IMR-90 (cell line): ENCODE results near the gene SLC16A1. TPM values are rescaled to one million over a fixed set of nuclear protein-coding genes. Genes with fewer than 3 reads are reported as not detected.

ENCODE experiments used
- ATAC-seq: fragments of 200-7000 bp; cut with Tn5 transposase; 2 replicates; pipeline ENCODE4 v1.9.1; 2020; ENCODE audit warnings: low read depth, mild to moderate bottlenecking, moderate library complexity
- BruUV-seq: library from RNA; stranded (reverse); fragments of 400-500 nt; replicated peaks from 2 replicates; lab custom pipeline; 2021; lab: Mats Ljungman, UMichigan
- CTCF ChIA-PET: fragments of 300-600 bp; formaldehyde crosslinking; extraction: SDS; loops from one replicate; lab custom pipeline; 2021; ENCODE audit warnings: antibody characterized with exemption; lab: Yijun Ruan, JAX
- POLR2A ChIA-PET: fragments of 300-600 bp; sonication (Branson Sonifier 250); formaldehyde crosslinking; loops from one replicate; lab custom pipeline; 2022; ENCODE audit warnings: antibody characterized with exemption; ENCODE audit not compliant: unreplicated experiment; lab: Charles Lee
- DNase-seq: peaks from one replicate; pipeline ENCODE4 v3.0.0; 2013
- H2AFZ ChIP-seq: replicated peaks from 2 replicates; pipeline ENCODE3; 2013; ENCODE audit warnings: low read length, mild to moderate bottlenecking; ENCODE audit not compliant: poor library complexity
- H2AK5ac ChIP-seq: 2 replicates; pipeline ENCODE4 v1.6.1; 2013; ENCODE audit warnings: low read depth, low read length, inconsistent platforms
- H2AK9ac ChIP-seq: replicated peaks from 2 replicates; pipeline ENCODE3; 2013; ENCODE audit warnings: mild to moderate bottlenecking, low read depth, low read length, moderate library complexity; ENCODE audit not compliant: poor library complexity
- H2BK120ac ChIP-seq: 2 replicates; pipeline ENCODE4 v1.6.1; 2013; ENCODE audit warnings: low read depth, low read length, inconsistent platforms
- H2BK15ac ChIP-seq: 3 replicates; pipeline ENCODE4 v1.6.1; 2013; ENCODE audit warnings: low read depth, low read length, inconsistent platforms
- H2BK20ac ChIP-seq: 2 replicates; pipeline ENCODE4 v1.6.1; 2013; ENCODE audit warnings: low read depth, mild to moderate bottlenecking, inconsistent platforms, low read length, moderate library complexity
- H2BK5ac ChIP-seq: 2 replicates; pipeline ENCODE4 v1.6.1; 2013; ENCODE audit warnings: mild to moderate bottlenecking, low read depth, low read length, inconsistent platforms; ENCODE audit not compliant: poor library complexity, severe bottlenecking
- H3K14ac ChIP-seq: replicated peaks from 2 replicates; pipeline ENCODE4 v1.6.1; 2013; ENCODE audit warnings: low read depth, low read length, inconsistent platforms
- H3K18ac ChIP-seq: 2 replicates; pipeline ENCODE4 v1.6.1; 2013; ENCODE audit warnings: low read depth, low read length, control low read depth
- H3K23ac ChIP-seq: 2 replicates; pipeline ENCODE4 v1.6.1; 2013; ENCODE audit warnings: low read depth, low read length, inconsistent platforms
- H3K27ac ChIP-seq: 2 replicates; pipeline ENCODE4 v1.5.1; 2013; ENCODE audit warnings: mild to moderate bottlenecking, control low read depth, low read length; ENCODE audit not compliant: insufficient read depth
- H3K27me3 ChIP-seq: 2 replicates; pipeline ENCODE4 v1.6.1; 2013; ENCODE audit warnings: low read length; ENCODE audit not compliant: control insufficient read depth, insufficient read depth
- H3K36me3 ChIP-seq: 2 replicates; pipeline ENCODE4 v1.6.1; 2013; ENCODE audit warnings: low read length, mixed read lengths; ENCODE audit not compliant: control insufficient read depth, insufficient read depth
- H3K4ac ChIP-seq: 2 replicates; pipeline ENCODE4 v1.6.1; 2013; ENCODE audit warnings: low read depth, low read length, inconsistent platforms
- H3K4me1 ChIP-seq: 2 replicates; pipeline ENCODE4 v1.6.1; 2013; ENCODE audit warnings: low read length, mixed read lengths; ENCODE audit not compliant: control insufficient read depth, insufficient read depth
- H3K4me2 ChIP-seq: 2 replicates; pipeline ENCODE4 v1.6.1; 2013; ENCODE audit warnings: low read depth, mild to moderate bottlenecking, control low read depth, low read length, moderate library complexity
- H3K4me3 ChIP-seq: 2 replicates; pipeline ENCODE4 v1.5.1; 2013; ENCODE audit warnings: low read depth, mild to moderate bottlenecking, control low read depth, low read length, moderate library complexity; ENCODE audit not compliant: insufficient read depth
- H3K56ac ChIP-seq: 2 replicates; pipeline ENCODE4 v1.6.1; 2013; ENCODE audit warnings: low read length, inconsistent platforms; ENCODE audit not compliant: insufficient read depth; ENCODE audit errors: extremely low read depth
- H3K79me1 ChIP-seq, 2 experiments: 2 replicates each; pipeline ENCODE4 v1.6.1; 2013; ENCODE audit warnings: low read length in 2 of 2, inconsistent platforms in 1 of 2, low read depth in 1 of 2
- H3K9ac ChIP-seq: 2 replicates; pipeline ENCODE4 v1.6.1; 2013; ENCODE audit warnings: low read depth, low read length, control low read depth
- H3K9me1 ChIP-seq: 2 replicates; pipeline ENCODE4 v1.6.1; 2013; ENCODE audit warnings: low read length, inconsistent platforms; ENCODE audit not compliant: insufficient read depth
- H3K9me3 ChIP-seq: 2 replicates; pipeline ENCODE4 v1.6.1; 2013; ENCODE audit warnings: low read length; ENCODE audit not compliant: control insufficient read depth, insufficient read depth
- H4K20me1 ChIP-seq: 2 replicates; pipeline ENCODE4 v1.6.1; 2013; ENCODE audit warnings: low read length, inconsistent platforms; ENCODE audit not compliant: insufficient read depth
- H4K5ac ChIP-seq: 2 replicates; pipeline ENCODE4 v1.6.1; 2013; ENCODE audit warnings: mild to moderate bottlenecking, low read depth, low read length, control low read depth
- H4K8ac ChIP-seq, 2 experiments: 2 replicates each; pipeline ENCODE4 v1.6.1; 2013; ENCODE audit warnings: low read depth in 2 of 2, low read length in 2 of 2, control low read depth in 1 of 2, inconsistent platforms in 1 of 2
- H4K91ac ChIP-seq: 2 replicates; pipeline ENCODE4 v1.6.1; 2013; ENCODE audit warnings: low read depth, low read length, inconsistent platforms; ENCODE audit not compliant: insufficient read depth
- BHLHE40 ChIP-seq: fragments of 150-350 bp; IDR thresholded peaks from 2 replicates; pipeline ENCODE4 v1.6.1; 2016; ENCODE audit warnings: mild to moderate bottlenecking, low read depth, low read length
- CEBPB ChIP-seq: IDR thresholded peaks from 2 replicates; pipeline ENCODE4 v1.6.1; 2012; ENCODE audit warnings: low read depth, low read length, improper control_type of control experiment
- CHD1 ChIP-seq: IDR thresholded peaks from 2 replicates; pipeline ENCODE4 v1.6.1; 2012; ENCODE audit warnings: low read depth, low read length, improper control_type of control experiment
- FOS ChIP-seq: fragments of 150-350 bp; IDR thresholded peaks from 2 replicates; pipeline ENCODE4 v1.6.1; 2016; ENCODE audit warnings: low read depth, low read length
- MAFK ChIP-seq: IDR thresholded peaks from 2 replicates; pipeline ENCODE4 v1.6.1; 2012; ENCODE audit warnings: low read depth, low read length, improper control_type of control experiment
- MAZ ChIP-seq: IDR thresholded peaks from 2 replicates; pipeline ENCODE4 v1.6.1; 2012; ENCODE audit warnings: low read depth, mild to moderate bottlenecking, low read length, improper control_type of control experiment, moderate library complexity, borderline replicate concordance
- MXI1 ChIP-seq: IDR thresholded peaks from 2 replicates; pipeline ENCODE4 v1.6.1; 2012; ENCODE audit warnings: low read depth, mild to moderate bottlenecking, low read length, moderate library complexity, borderline replicate concordance
- NFE2L2 ChIP-seq: fragments of 150-350 bp; IDR thresholded peaks from 2 replicates; pipeline ENCODE4 v1.6.1; 2016; ENCODE audit warnings: low read depth, mild to moderate bottlenecking, low read length
- POLR2A ChIP-seq: IDR thresholded peaks from 2 replicates; pipeline ENCODE4 v1.6.1; 2012; ENCODE audit warnings: mild to moderate bottlenecking, low read depth, low read length
- RAD21 ChIP-seq: IDR thresholded peaks from 2 replicates; pipeline ENCODE4 v1.6.1; 2012; ENCODE audit warnings: low read length, improper control_type of control experiment
- RCOR1 ChIP-seq: IDR thresholded peaks from 2 replicates; pipeline ENCODE4 v1.6.1; 2012; ENCODE audit warnings: mild to moderate bottlenecking, low read length, improper control_type of control experiment; ENCODE audit not compliant: insufficient replicate concordance
- RFX5 ChIP-seq: IDR thresholded peaks from 2 replicates; pipeline ENCODE4 v1.8.0; 2012; ENCODE audit warnings: low read depth, mild to moderate bottlenecking, low read length, moderate library complexity
- SMC3 ChIP-seq: fragments of 150-350 bp; IDR thresholded peaks from 2 replicates; pipeline ENCODE4 v1.6.1; 2016; ENCODE audit warnings: low read depth, mild to moderate bottlenecking, antibody characterized with exemption, low read length, moderate library complexity
- WGBS, 2 experiments: methylation state at CpG; one replicate each; pipeline versions ENCODE4 v1.1.5 to v1.1.7; 2013; ENCODE audit warnings: missing lambda C conversion rate in 2 of 2; ENCODE audit not compliant: insufficient read length in 1 of 2; ENCODE audit errors: extremely low coverage in 2 of 2; 5-methylcytosine and 5-hydroxymethylcytosine counted together
- dilution Hi-C: fragments of 300-500 bp; cut with HindIII; formaldehyde crosslinking; loops from one replicate; pipeline ENCODE4 v1.14.3; 2018; ENCODE audit warnings: low sequenced_read_pairs; ENCODE audit not compliant: unreplicated experiment
- in situ Hi-C: fragments of 300-500 bp; cut with MboI; formaldehyde crosslinking; loops from 3 replicates; pipeline ENCODE4 v1.14.3; 2019; ENCODE audit warnings: low sequenced_read_pairs, inconsistent platforms, mixed read lengths
- intact Hi-C: fragments of 100-400 bp; cut with micrococcal nuclease; formaldehyde crosslinking; loops from 2 replicates; pipeline ENCODE4 v1.10.0; 2022
- polyA plus RNA-seq, 3 experiments: library from polyadenylated mRNA; depleted of rRNA; stranded (reverse); fragments of >200 nt; gene quantifications; 2 replicates each; pipeline ENCODE4 v1.2.3, GENCODE V29; 2012; ENCODE audit warnings: low replicate concordance in 1 of 3
- total RNA-seq: library from RNA; depleted of rRNA; stranded (reverse); fragments of >200 nt; gene quantifications from 2 replicates; pipeline ENCODE4 v1.2.3, GENCODE V29; 2012
- TF ChIP-seq, protein P1 (sequence below): conservative IDR thresholded peaks from 2 replicates; pipeline ENCODE4 v1.5.1; 2012; ENCODE audit warnings: mild to moderate bottlenecking, low read depth, low read length, improper control_type of control experiment
- TF ChIP-seq, protein P2 (sequence below): fragments of 150-350 bp; IDR thresholded peaks from 2 replicates; pipeline ENCODE4 v1.6.1; 2016; ENCODE audit warnings: low read depth, mild to moderate bottlenecking, low read length, moderate library complexity, borderline replicate concordance
- TF ChIP-seq, protein P3 (sequence below): fragments of 150-350 bp; IDR thresholded peaks from 2 replicates; pipeline ENCODE4 v1.6.1; 2017; ENCODE audit warnings: mild to moderate bottlenecking, antibody characterized with exemption, low read length, low read depth

Gene SLC16A1
- total and polyA plus RNA-seq, 2 of the 4 experiments (the other 2 are of a cell fraction) = 32.9 to 156 TPM

DNA sequence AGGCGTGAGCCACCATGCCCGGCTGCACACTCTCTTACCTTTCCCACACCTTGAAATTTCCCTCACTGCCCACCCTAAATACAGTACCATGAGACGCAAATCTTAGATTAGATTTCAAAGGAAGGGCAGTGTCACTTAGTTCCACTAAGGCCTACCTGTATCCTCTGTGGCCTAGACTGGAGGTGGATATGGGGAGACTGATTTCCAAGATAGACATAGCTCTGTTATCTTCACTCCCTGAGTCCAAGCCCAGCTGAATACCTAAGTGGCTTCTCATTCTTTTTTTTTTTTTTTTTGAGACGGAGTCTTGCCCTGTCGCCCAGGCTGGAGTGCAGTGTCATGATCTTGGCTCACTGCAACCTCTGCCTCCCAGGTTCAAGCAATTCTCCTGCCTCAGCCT lies 89.0 kb downstream of the SLC16A1 start:
- Histone ChIP-seq H2BK120ac (no peak overlapping the region), H2AK9ac (no peak overlapping the region), H4K91ac (no peak overlapping the region), H3K4me2 (no peak overlapping the region), H2AFZ (no peak overlapping the region), H3K4me1 (peaks cover 3% of the 10 kb centered on the region; the same call in 1 of the 2 replicates), H4K20me1 (no peaks in the 10 kb centered on the region), H3K9me1 (no peaks in the 10 kb centered on the region; the same call in 1 of the 2 replicates), H3K79me1 (no peaks in the 10 kb centered on the region), H3K27me3 (no peaks in the 10 kb centered on the region), H3K18ac (no peak overlapping the region), H3K4ac (no peak overlapping the region), H3K56ac (no peak overlapping the region), H2BK5ac (no peak overlapping the region), H3K36me3 (no peaks in the 10 kb centered on the region), H4K8ac (no peak overlapping the region), H4K5ac (no peak overlapping the region), H3K23ac (no peak overlapping the region), H2BK15ac (no peak overlapping the region), H2BK20ac (no peak overlapping the region), H3K9me3 (no peaks in the 10 kb centered on the region), H3K4me3 (no peak overlapping the region), H3K27ac (no peak overlapping the region), H3K14ac (0 out of 2 replicates have a peak overlapping the region, but pooled peaks have one; percentile 19), H3K9ac (no peak overlapping the region), H2AK5ac (peak overlapping the region; percentile 33; the same call in 1 of the 2 replicates)
- BruUV-seq = no TSS peak
- POLR2A ChIA-PET = no interaction called here
- intact Hi-C loops (no loop called here), dilution Hi-C loops (no loop called here), in situ Hi-C loops (no loop called here)
- 92% methylated on average over 2 of the region's 5 CpGs; no CpG with 5 or more reads in 1 of the 2 experiments for WGBS, 2 experiments
- CTCF ChIA-PET = interaction anchor here (0.6 to 0.9 kb wide), 2 partner anchors 13 to 62 kb away, joined by 3 to 4 read pairs; no protein-coding TSS in a partner anchor
- TF ChIP-seq FOS (no peak), NFE2L2 (no peak), RCOR1 (no peak), POLR2A (no peak), CHD1 (no peak), MXI1 (no peak), SMC3 (no peak), RAD21 (no peak), RFX5 (no peak), CEBPB (no peak), MAZ (no peak), MAFK (no peak), BHLHE40 (no peak)
- TF ChIP-seq, protein P1, sequence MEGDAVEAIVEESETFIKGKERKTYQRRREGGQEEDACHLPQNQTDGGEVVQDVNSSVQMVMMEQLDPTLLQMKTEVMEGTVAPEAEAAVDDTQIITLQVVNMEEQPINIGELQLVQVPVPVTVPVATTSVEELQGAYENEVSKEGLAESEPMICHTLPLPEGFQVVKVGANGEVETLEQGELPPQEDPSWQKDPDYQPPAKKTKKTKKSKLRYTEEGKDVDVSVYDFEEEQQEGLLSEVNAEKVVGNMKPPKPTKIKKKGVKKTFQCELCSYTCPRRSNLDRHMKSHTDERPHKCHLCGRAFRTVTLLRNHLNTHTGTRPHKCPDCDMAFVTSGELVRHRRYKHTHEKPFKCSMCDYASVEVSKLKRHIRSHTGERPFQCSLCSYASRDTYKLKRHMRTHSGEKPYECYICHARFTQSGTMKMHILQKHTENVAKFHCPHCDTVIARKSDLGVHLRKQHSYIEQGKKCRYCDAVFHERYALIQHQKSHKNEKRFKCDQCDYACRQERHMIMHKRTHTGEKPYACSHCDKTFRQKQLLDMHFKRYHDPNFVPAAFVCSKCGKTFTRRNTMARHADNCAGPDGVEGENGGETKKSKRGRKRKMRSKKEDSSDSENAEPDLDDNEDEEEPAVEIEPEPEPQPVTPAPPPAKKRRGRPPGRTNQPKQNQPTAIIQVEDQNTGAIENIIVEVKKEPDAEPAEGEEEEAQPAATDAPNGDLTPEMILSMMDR = no peak
- TF ChIP-seq, protein P2, sequence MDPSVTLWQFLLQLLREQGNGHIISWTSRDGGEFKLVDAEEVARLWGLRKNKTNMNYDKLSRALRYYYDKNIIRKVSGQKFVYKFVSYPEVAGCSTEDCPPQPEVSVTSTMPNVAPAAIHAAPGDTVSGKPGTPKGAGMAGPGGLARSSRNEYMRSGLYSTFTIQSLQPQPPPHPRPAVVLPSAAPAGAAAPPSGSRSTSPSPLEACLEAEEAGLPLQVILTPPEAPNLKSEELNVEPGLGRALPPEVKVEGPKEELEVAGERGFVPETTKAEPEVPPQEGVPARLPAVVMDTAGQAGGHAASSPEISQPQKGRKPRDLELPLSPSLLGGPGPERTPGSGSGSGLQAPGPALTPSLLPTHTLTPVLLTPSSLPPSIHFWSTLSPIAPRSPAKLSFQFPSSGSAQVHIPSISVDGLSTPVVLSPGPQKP = no peak
- TF ChIP-seq, protein P3, sequence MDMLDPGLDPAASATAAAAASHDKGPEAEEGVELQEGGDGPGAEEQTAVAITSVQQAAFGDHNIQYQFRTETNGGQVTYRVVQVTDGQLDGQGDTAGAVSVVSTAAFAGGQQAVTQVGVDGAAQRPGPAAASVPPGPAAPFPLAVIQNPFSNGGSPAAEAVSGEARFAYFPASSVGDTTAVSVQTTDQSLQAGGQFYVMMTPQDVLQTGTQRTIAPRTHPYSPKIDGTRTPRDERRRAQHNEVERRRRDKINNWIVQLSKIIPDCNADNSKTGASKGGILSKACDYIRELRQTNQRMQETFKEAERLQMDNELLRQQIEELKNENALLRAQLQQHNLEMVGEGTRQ = no peak
- no peak for ATAC-seq
- DNase-seq = no peak
